ENCODE measurements around the gene CHAF1A. TPM values are rescaled to one million over a fixed set of nuclear protein-coding genes. Genes with fewer than 3 reads are reported as not detected.
A peak's percentile ranks its signal among the peaks of the same experiment; 100 is the strongest.

The CHAF1A gene
- total RNA-seq, 1 experiment from 2014 or later = 161 TPM

- TF ChIP-seq HMGXB4 (CRISPR knock-in tag; IDR thresholded peaks at IDR 0.05) (no peak), ZMAT4 (CRISPR knock-in tag; IDR thresholded peaks at IDR 0.05) (no peak), ZNF671 (CRISPR knock-in tag; IDR thresholded peaks at IDR 0.05) (no peak), ZNF512 (CRISPR knock-in tag; IDR thresholded peaks at IDR 0.05; ENCODE audit: borderline replicate concordance) (no peak), NFATC4 (CRISPR knock-in tag; IDR thresholded peaks at IDR 0.05) (no peak)
Observed at GRCh38 chr19:4449022-4449638, 46.7 kb downstream of the CHAF1A start (continued).

DNA sequence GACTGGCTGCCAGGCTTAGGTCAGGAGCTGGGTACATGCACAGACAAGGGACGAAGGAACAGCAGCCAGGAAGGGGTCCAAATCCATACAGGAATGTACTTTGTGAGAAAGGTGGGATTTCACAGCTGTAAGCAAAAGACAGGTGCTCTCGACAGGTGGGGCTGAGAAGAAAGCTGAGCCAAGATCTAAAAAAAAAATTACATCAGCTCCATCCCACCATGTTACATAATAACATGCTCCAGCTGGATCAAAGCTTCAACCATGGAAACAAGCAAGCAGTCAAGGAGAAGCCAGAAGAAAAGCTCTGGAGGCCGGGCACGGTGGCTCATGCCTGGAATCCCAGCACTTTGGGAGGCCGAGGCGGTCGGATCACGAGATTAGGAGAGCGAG is 47.2 kb downstream of the CHAF1A start:
- ATAC-seq = no peak
- no peaks in the 10 kb centered on the region for H3K9me3 Mint-ChIP-seq
- CTCF ChIA-PET = interaction anchor here (0.8 to 1.7 kb wide), 5 partner anchors 11 to 46 kb away, joined by 3 to 5 read pairs (median 3); partner anchors contain the start of gene HDGFL2
- TF ChIP-seq OVOL2 (CRISPR knock-in tag; IDR thresholded peaks at IDR 0.05; ENCODE audit: borderline replicate concordance) (no peak), TEAD1 (CRISPR knock-in tag; IDR thresholded peaks at IDR 0.05) (no peak), FOXK1 (CRISPR knock-in tag; IDR thresholded peaks at IDR 0.05) (no peak), ZNF671 (CRISPR knock-in tag; IDR thresholded peaks at IDR 0.05) (no peak), CBFB (CRISPR knock-in tag; IDR thresholded peaks at IDR 0.05; ENCODE audit: low read depth) (no peak), NFATC4 (CRISPR knock-in tag; IDR thresholded peaks at IDR 0.05) (no peak), GRHL2 (CRISPR knock-in tag; IDR thresholded peaks at IDR 0.05; ENCODE audit: insufficient replicate concordance, severe bottlenecking) (no peak), ZNF263 (CRISPR knock-in tag; IDR thresholded peaks at IDR 0.05; ENCODE audit: low read depth) (no peak), ATF1 (CRISPR knock-in tag; IDR thresholded peaks at IDR 0.05) (no peak), ZNF532 (CRISPR knock-in tag; IDR thresholded peaks at IDR 0.05; ENCODE audit: borderline replicate concordance) (no peak), AR (CRISPR knock-in tag; IDR thresholded peaks at IDR 0.05) (no peak), ZMAT4 (CRISPR knock-in tag; IDR thresholded peaks at IDR 0.05) (no peak), CREM (CRISPR knock-in tag; IDR thresholded peaks at IDR 0.05) (no peak), RORB (CRISPR knock-in tag; IDR thresholded peaks at IDR 0.05) (no peak)
- TF ChIP-seq, protein P1, sequence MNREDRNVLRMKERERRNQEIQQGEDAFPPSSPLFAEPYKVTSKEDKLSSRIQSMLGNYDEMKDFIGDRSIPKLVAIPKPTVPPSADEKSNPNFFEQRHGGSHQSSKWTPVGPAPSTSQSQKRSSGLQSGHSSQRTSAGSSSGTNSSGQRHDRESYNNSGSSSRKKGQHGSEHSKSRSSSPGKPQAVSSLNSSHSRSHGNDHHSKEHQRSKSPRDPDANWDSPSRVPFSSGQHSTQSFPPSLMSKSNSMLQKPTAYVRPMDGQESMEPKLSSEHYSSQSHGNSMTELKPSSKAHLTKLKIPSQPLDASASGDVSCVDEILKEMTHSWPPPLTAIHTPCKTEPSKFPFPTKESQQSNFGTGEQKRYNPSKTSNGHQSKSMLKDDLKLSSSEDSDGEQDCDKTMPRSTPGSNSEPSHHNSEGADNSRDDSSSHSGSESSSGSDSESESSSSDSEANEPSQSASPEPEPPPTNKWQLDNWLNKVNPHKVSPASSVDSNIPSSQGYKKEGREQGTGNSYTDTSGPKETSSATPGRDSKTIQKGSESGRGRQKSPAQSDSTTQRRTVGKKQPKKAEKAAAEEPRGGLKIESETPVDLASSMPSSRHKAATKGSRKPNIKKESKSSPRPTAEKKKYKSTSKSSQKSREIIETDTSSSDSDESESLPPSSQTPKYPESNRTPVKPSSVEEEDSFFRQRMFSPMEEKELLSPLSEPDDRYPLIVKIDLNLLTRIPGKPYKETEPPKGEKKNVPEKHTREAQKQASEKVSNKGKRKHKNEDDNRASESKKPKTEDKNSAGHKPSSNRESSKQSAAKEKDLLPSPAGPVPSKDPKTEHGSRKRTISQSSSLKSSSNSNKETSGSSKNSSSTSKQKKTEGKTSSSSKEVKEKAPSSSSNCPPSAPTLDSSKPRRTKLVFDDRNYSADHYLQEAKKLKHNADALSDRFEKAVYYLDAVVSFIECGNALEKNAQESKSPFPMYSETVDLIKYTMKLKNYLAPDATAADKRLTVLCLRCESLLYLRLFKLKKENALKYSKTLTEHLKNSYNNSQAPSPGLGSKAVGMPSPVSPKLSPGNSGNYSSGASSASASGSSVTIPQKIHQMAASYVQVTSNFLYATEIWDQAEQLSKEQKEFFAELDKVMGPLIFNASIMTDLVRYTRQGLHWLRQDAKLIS (CRISPR knock-in tag; IDR thresholded peaks at IDR 0.05; ENCODE audit: borderline replicate concordance) = no peak
- TF ChIP-seq, protein P2, sequence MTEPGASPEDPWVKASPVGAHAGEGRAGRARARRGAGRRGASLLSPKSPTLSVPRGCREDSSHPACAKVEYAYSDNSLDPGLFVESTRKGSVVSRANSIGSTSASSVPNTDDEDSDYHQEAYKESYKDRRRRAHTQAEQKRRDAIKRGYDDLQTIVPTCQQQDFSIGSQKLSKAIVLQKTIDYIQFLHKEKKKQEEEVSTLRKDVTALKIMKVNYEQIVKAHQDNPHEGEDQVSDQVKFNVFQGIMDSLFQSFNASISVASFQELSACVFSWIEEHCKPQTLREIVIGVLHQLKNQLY (CRISPR knock-in tag; IDR thresholded peaks at IDR 0.05) = no peak

More for the DNA sequence above, 47.2 kb downstream of the CHAF1A start:
- H3K27me3 Mint-ChIP-seq (ENCODE audit: low read depth) = no peaks in the 10 kb centered on the region
- POLR2A ChIA-PET = interaction anchor here (0.6 kb wide), 1 partner anchor 65 kb away, joined by 3 read pairs; no protein-coding TSS in a partner anchor
- no peak overlapping the region for H3K4me3 Mint-ChIP-seq
- no peak for DNase-seq (ENCODE audit: low spot score)
- H3K4me1 Mint-ChIP-seq = 0 out of 2 replicates have a peak, but pooled peaks cover 3% of the 10 kb centered on the region
- peaks cover 13% of the 10 kb centered on the region for H3K36me3 Mint-ChIP-seq
- 0 out of 2 replicates have a peak overlapping the region, but pooled peaks have one; percentile 60 for H3K27ac Mint-ChIP-seq
